ENCODE results near the gene MUC4.

Gene MUC4

DNA sequence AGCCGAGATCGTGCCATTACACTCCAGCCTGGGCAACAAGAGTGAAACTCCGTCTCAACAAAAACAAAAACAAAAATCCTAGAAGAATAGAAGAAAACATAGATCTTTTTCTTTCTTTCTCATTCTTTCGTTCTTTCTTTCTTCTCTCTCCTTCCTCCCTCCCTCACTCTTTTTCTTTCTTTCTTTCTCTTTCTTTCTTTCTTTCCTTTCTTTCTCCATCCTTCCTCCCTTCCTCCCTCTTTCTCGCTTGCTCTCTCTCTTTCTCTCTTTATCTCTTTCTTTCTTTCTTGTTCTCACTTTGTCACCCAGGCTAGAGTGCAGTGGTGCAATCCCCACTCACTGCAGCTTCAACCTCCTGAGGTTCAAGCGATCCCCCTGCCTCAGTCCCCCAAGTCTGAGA lies 33.8 kb upstream of the MUC4 start:
- Histone ChIP-seq H3K4me3 (replicated peaks; ENCODE audit: insufficient read depth, low read length) (no peak overlapping the region), H3K27ac (replicated peaks) (no peak overlapping the region), H3K27me3 (ENCODE audit: insufficient read depth, poor library complexity, severe bottlenecking) (no peaks in the 10 kb centered on the region)
- DNase-seq (ENCODE audit: low read depth in 1 of 2, low spot score in 1 of 2), result no peak
- TF ChIP-seq GABPA (IDR thresholded peaks at IDR 0.05; ENCODE audit: low read depth) (no peak), SPI1 (IDR thresholded peaks at IDR 0.05; ENCODE audit: borderline replicate concordance, low read depth) (no peak), POLR2AphosphoS5 (IDR thresholded peaks at IDR 0.05; ENCODE audit: low read depth) (no peak)
- TF ChIP-seq, protein P1, sequence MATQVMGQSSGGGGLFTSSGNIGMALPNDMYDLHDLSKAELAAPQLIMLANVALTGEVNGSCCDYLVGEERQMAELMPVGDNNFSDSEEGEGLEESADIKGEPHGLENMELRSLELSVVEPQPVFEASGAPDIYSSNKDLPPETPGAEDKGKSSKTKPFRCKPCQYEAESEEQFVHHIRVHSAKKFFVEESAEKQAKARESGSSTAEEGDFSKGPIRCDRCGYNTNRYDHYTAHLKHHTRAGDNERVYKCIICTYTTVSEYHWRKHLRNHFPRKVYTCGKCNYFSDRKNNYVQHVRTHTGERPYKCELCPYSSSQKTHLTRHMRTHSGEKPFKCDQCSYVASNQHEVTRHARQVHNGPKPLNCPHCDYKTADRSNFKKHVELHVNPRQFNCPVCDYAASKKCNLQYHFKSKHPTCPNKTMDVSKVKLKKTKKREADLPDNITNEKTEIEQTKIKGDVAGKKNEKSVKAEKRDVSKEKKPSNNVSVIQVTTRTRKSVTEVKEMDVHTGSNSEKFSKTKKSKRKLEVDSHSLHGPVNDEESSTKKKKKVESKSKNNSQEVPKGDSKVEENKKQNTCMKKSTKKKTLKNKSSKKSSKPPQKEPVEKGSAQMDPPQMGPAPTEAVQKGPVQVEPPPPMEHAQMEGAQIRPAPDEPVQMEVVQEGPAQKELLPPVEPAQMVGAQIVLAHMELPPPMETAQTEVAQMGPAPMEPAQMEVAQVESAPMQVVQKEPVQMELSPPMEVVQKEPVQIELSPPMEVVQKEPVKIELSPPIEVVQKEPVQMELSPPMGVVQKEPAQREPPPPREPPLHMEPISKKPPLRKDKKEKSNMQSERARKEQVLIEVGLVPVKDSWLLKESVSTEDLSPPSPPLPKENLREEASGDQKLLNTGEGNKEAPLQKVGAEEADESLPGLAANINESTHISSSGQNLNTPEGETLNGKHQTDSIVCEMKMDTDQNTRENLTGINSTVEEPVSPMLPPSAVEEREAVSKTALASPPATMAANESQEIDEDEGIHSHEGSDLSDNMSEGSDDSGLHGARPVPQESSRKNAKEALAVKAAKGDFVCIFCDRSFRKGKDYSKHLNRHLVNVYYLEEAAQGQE (IDR thresholded peaks at IDR 0.05; ENCODE audit: insufficient replicate concordance, low read depth), result no peak
- TF ChIP-seq, protein P2, sequence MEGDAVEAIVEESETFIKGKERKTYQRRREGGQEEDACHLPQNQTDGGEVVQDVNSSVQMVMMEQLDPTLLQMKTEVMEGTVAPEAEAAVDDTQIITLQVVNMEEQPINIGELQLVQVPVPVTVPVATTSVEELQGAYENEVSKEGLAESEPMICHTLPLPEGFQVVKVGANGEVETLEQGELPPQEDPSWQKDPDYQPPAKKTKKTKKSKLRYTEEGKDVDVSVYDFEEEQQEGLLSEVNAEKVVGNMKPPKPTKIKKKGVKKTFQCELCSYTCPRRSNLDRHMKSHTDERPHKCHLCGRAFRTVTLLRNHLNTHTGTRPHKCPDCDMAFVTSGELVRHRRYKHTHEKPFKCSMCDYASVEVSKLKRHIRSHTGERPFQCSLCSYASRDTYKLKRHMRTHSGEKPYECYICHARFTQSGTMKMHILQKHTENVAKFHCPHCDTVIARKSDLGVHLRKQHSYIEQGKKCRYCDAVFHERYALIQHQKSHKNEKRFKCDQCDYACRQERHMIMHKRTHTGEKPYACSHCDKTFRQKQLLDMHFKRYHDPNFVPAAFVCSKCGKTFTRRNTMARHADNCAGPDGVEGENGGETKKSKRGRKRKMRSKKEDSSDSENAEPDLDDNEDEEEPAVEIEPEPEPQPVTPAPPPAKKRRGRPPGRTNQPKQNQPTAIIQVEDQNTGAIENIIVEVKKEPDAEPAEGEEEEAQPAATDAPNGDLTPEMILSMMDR (IDR thresholded peaks at IDR 0.05; ENCODE audit: insufficient read depth, low read length), result no peak

DNA sequence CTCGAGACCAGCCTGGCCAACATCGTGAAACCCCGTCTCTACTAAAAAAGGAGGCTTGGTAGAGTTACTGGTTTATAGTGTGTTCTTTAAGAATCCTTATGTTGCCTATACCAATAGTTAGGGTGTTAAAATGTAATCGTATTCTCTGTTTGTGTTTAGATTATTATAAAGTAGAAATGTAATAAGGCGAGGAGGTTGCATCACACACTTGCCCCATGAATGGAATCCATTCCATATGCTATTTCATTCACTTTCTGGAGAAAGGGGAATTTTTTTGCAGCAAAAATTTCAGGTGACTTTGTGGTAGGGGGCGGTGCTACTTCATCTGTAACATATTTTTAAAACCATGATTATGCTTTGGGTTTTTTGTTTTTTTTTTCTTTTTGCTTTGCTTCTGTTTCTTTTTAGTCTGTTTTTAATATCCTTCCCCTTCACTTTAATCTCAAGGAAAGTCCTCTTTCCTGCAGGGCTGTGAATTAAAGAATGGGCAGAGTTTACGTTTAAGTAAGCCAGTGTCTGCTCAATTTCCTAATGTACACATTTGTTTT lies 33.0 kb upstream of the MUC4 start:
- TF ChIP-seq, protein P1 (IDR thresholded peaks at IDR 0.05; ENCODE audit: insufficient replicate concordance, low read depth), result no peak
- TF ChIP-seq POLR2AphosphoS5 (IDR thresholded peaks at IDR 0.05; ENCODE audit: low read depth), result no peak
- no peak for TF ChIP-seq GABPA (IDR thresholded peaks at IDR 0.05; ENCODE audit: low read depth)
- no peak for TF ChIP-seq SPI1 (IDR thresholded peaks at IDR 0.05; ENCODE audit: borderline replicate concordance, low read depth)
- TF ChIP-seq, protein P2 (IDR thresholded peaks at IDR 0.05; ENCODE audit: insufficient read depth, low read length), result no peak
- no peak overlapping the region for H3K27ac ChIP-seq (replicated peaks)
- no peak overlapping the region for H3K4me3 ChIP-seq (replicated peaks; ENCODE audit: insufficient read depth, low read length)
- H3K27me3 ChIP-seq (ENCODE audit: insufficient read depth, poor library complexity, severe bottlenecking), result no peaks in the 10 kb centered on the region
- no peak for DNase-seq (ENCODE audit: low read depth in 1 of 2, low spot score in 1 of 2)

DNA sequence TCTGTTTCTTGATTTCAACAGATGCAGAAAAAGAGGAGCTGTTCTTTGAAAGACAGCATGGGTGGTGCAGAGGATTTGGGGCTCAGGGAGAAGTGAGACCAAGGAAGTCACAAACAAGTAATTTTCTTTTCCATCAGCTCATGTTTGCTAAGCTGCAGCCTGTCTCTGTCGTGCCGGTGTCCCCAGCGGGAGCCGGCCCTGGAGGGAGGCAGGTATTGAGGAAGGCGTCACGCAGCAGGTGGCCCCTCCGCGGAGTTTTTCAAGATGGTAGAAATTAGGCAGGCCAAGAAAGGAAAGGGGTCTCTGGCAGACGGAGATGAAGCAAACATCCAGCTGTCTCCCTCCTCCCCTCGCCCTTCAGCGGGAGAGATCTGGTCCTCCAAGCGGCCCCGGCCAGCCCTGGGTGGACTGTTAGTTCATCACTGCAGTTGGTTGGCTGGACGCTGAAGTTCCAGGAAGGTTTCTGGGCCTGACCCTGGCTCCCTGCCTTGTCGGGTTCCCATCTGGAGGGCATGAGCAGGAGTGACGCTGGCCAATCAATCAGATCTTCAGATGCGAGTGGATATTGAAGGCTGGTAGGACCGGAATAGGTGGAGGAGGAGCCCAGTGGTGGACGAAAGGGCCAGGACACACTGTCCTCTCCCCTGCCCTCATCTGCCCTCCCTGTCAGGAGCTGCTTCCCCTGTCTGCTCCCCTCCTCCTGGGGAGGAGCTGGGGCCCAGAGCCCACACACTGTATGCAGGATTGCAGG lies 27.7 kb upstream of the MUC4 start:
- TF ChIP-seq, protein P2 (IDR thresholded peaks at IDR 0.05; ENCODE audit: insufficient read depth, low read length), result no peak
- TF ChIP-seq GABPA (IDR thresholded peaks at IDR 0.05; ENCODE audit: low read depth) (no peak), SPI1 (IDR thresholded peaks at IDR 0.05; ENCODE audit: borderline replicate concordance, low read depth) (no peak), POLR2AphosphoS5 (IDR thresholded peaks at IDR 0.05; ENCODE audit: low read depth) (no peak)
- TF ChIP-seq, protein P1 (IDR thresholded peaks at IDR 0.05; ENCODE audit: insufficient replicate concordance, low read depth), result no peak
- no peak for DNase-seq (ENCODE audit: low read depth in 1 of 2, low spot score in 1 of 2)
- Histone ChIP-seq H3K4me3 (replicated peaks; ENCODE audit: insufficient read depth, low read length) (no peak overlapping the region), H3K27ac (replicated peaks) (no peak overlapping the region), H3K27me3 (ENCODE audit: insufficient read depth, poor library complexity, severe bottlenecking) (peaks cover 2% of the 10 kb centered on the region)
